H1 (cell line): Measurements from ENCODE around the gene OR8A1. TPM values are rescaled to one million over a fixed set of nuclear protein-coding genes. Genes with fewer than 3 reads are reported as not detected.

Experiments
- CTCF ChIA-PET: fragments of 300-600 bp; sonication (Branson Sonifier 250); formaldehyde crosslinking; loops from one replicate; lab custom pipeline; 2021; ENCODE audit not compliant: partially characterized antibody; lab: Charles Lee
- POLR2A ChIA-PET: fragments of 300-600 bp; sonication (Branson Sonifier 250); formaldehyde crosslinking; loops from one replicate; lab custom pipeline; 2021; ENCODE audit warnings: inconsistent platforms; ENCODE audit not compliant: partially characterized antibody; lab: Charles Lee
- DNase-seq, 2 experiments: peaks; one replicate each; pipeline versions ENCODE4 v3.0.0 to v3.0.0-alpha.2; 2010 to 2022; ENCODE audit warnings: low spot score in 2 of 2, low read depth in 1 of 2, mixed read lengths in 1 of 2
- FAIRE-seq: peaks from 2 replicates; lab custom pipeline; 2011; peaks lifted over from hg19 to GRCh38; lab: Jason Lieb, UNC
- H2AFZ ChIP-seq: 2 replicates; pipeline ENCODE4 v1.8.1; 2012; ENCODE audit warnings: low read length, inconsistent platforms
- H2AK5ac ChIP-seq: 2 replicates; pipeline ENCODE4 v1.6.1; 2013; ENCODE audit warnings: low read depth, low read length
- H2BK120ac ChIP-seq: replicated peaks from 2 replicates; pipeline ENCODE3; 2013; ENCODE audit warnings: low read depth, low read length, inconsistent platforms
- H2BK12ac ChIP-seq: 2 replicates; pipeline ENCODE4 v1.6.1; 2013; ENCODE audit warnings: low read depth, low read length
- H2BK15ac ChIP-seq: 2 replicates; pipeline ENCODE4 v1.6.1; 2013; ENCODE audit warnings: low read length
- H2BK20ac ChIP-seq: 2 replicates; pipeline ENCODE4 v1.6.1; 2013; ENCODE audit warnings: low read length
- H2BK5ac ChIP-seq: 2 replicates; pipeline ENCODE4 v1.6.1; 2013; ENCODE audit warnings: low read depth, low read length
- H3K14ac ChIP-seq: 2 replicates; pipeline ENCODE4 v1.6.1; 2013; ENCODE audit warnings: inconsistent platforms; ENCODE audit not compliant: insufficient read length
- H3K18ac ChIP-seq: 2 replicates; pipeline ENCODE4 v1.6.1; 2013; ENCODE audit warnings: low read length; ENCODE audit errors: extremely low read depth
- H3K23ac ChIP-seq: 2 replicates; pipeline ENCODE4 v1.6.1; 2013; ENCODE audit warnings: inconsistent platforms; ENCODE audit not compliant: insufficient read length
- H3K23me2 ChIP-seq: 2 replicates; pipeline ENCODE4 v1.6.1; 2013; ENCODE audit warnings: low read depth, low read length
- H3K27ac ChIP-seq: 2 replicates; pipeline ENCODE4 v1.6.1; 2011; ENCODE audit warnings: low read depth, low read length, inconsistent platforms
- H3K27me3 ChIP-seq, 4 experiments: replicated peaks in 1 of 4; 1 replicate in 1 of 4; 2 replicates in 3 of 4; pipeline versions ENCODE4 v1.6.1 to v1.8.1; 2011 to 2013; ENCODE audit warnings: low read length in 3 of 4, mild to moderate bottlenecking in 3 of 4, inconsistent platforms in 2 of 4, mixed read lengths in 2 of 4, moderate library complexity in 1 of 4; ENCODE audit not compliant: control insufficient read depth in 3 of 4, insufficient read depth in 3 of 4; ENCODE audit errors: extremely low read depth in 1 of 4
- H3K36me3 ChIP-seq, 4 experiments: 2 replicates each; pipeline versions ENCODE4 v1.6.1 to v1.8.1; 2011 to 2013; ENCODE audit warnings: mild to moderate bottlenecking in 4 of 4, low read length in 3 of 4, moderate library complexity in 2 of 4, control low read depth in 1 of 4, inconsistent platforms in 1 of 4; ENCODE audit not compliant: insufficient read depth in 4 of 4, control insufficient read depth in 2 of 4
- H3K4ac ChIP-seq: replicated peaks from 2 replicates; pipeline ENCODE3; 2013; ENCODE audit warnings: low read length, low read depth, mixed read lengths, inconsistent platforms; ENCODE audit not compliant: insufficient read length
- H3K4me1 ChIP-seq, 4 experiments: replicated peaks in 1 of 4; 1 replicate in 1 of 4; 2 replicates in 3 of 4; pipeline versions ENCODE4 v1.6.1 to v1.8.1; 2011 to 2013; ENCODE audit warnings: low read length in 3 of 4, inconsistent platforms in 2 of 4, mixed read lengths in 1 of 4; ENCODE audit not compliant: insufficient read depth in 4 of 4, control insufficient read depth in 3 of 4
- H3K4me2 ChIP-seq, 2 experiments: 2 replicates each; pipeline versions ENCODE4 v1.6.1 to v1.8.1; 2011 to 2013; ENCODE audit warnings: low read depth in 2 of 2, low read length in 2 of 2, control low read depth in 1 of 2, inconsistent platforms in 1 of 2, mild to moderate bottlenecking in 1 of 2; ENCODE audit not compliant: insufficient read depth in 1 of 2
- H3K4me3 ChIP-seq, 4 experiments: fragments of 200-600, 300-600 bp in 1 of 4; sonication (generic), shearing (Covaris generic), sonication (Bioruptor Twin) in 1 of 4; 2 replicates each; pipeline versions ENCODE4 v1.5.1 to v1.8.1; 2011 to 2016; ENCODE audit warnings: low read length in 4 of 4, low read depth in 3 of 4, control low read depth in 2 of 4, inconsistent platforms in 2 of 4, mild to moderate bottlenecking in 2 of 4, mixed read lengths in 1 of 4, moderate library complexity in 1 of 4; ENCODE audit not compliant: insufficient read depth in 2 of 4; ENCODE audit errors: extremely low read depth in 1 of 4
- H3K56ac ChIP-seq: replicated peaks from 2 replicates; pipeline ENCODE3; 2013; ENCODE audit warnings: low read depth, mild to moderate bottlenecking, mixed read lengths, low read length, inconsistent platforms; ENCODE audit not compliant: insufficient read length
- H3K79me1 ChIP-seq: 2 replicates; pipeline ENCODE4 v1.6.1; 2013; ENCODE audit warnings: low read depth, low read length, control low read depth
- H3K79me2 ChIP-seq, 2 experiments: 2 replicates each; pipeline versions ENCODE4 v1.6.1 to v1.8.1; 2012 to 2013; ENCODE audit warnings: low read length in 2 of 2, mild to moderate bottlenecking in 2 of 2, inconsistent platforms in 1 of 2; ENCODE audit not compliant: insufficient read depth in 2 of 2, control insufficient read depth in 1 of 2
- H3K9ac ChIP-seq, 4 experiments: replicated peaks in 1 of 4; 1 replicate in 1 of 4; 2 replicates in 3 of 4; pipeline versions ENCODE4 v1.6.1 to v1.8.1; 2011 to 2013; ENCODE audit warnings: low read depth in 3 of 4, low read length in 3 of 4, control low read depth in 2 of 4, mild to moderate bottlenecking in 2 of 4, moderate library complexity in 2 of 4, inconsistent platforms in 1 of 4; ENCODE audit errors: extremely low read depth in 1 of 4
- H3K9me3 ChIP-seq, 2 experiments: 2 replicates each; pipeline versions ENCODE4 v1.6.1 to v1.8.1; 2012 to 2013; ENCODE audit warnings: mild to moderate bottlenecking in 2 of 2, moderate library complexity in 2 of 2, control low read depth in 1 of 2, inconsistent platforms in 1 of 2, low read depth in 1 of 2, low read length in 1 of 2, mixed read lengths in 1 of 2; ENCODE audit not compliant: insufficient read depth in 2 of 2
- H4K20me1 ChIP-seq, 2 experiments: replicated peaks in 1 of 2; 2 replicates each; pipeline versions ENCODE3 to v1.8.1; 2011 to 2013; ENCODE audit warnings: inconsistent platforms in 2 of 2, low read length in 2 of 2, mild to moderate bottlenecking in 1 of 2; ENCODE audit not compliant: insufficient read depth in 2 of 2, control insufficient read depth in 1 of 2
- H4K5ac ChIP-seq: 2 replicates; pipeline ENCODE4 v1.6.1; 2013; ENCODE audit warnings: low read length, low read depth, mixed read lengths, inconsistent platforms; ENCODE audit not compliant: insufficient read length
- H4K8ac ChIP-seq: 2 replicates; pipeline ENCODE4 v1.8.0; 2013; ENCODE audit warnings: mild to moderate bottlenecking, moderate library complexity, low read length, inconsistent platforms; ENCODE audit not compliant: insufficient read depth; ENCODE audit errors: extremely low read depth
- H4K91ac ChIP-seq: replicated peaks from 2 replicates; pipeline ENCODE3; 2013; ENCODE audit warnings: low read length, mixed read lengths, inconsistent platforms; ENCODE audit not compliant: insufficient read length
- CEBPB ChIP-seq: IDR thresholded peaks from 2 replicates; pipeline ENCODE4 v1.6.1; 2012; ENCODE audit warnings: low read depth, low read length
- KDM1A ChIP-seq: fragments of 200-600, 300-600 bp; sonication (generic); IDR thresholded peaks from 2 replicates; pipeline ENCODE4 v1.7.1; 2016; ENCODE audit warnings: mild to moderate bottlenecking, low read length, borderline replicate concordance
- TBP ChIP-seq: IDR thresholded peaks from 2 replicates; pipeline ENCODE4 v1.6.1; 2011; ENCODE audit warnings: low read depth, low read length, improper control_type of control experiment
- ZNF274 ChIP-seq: IDR thresholded peaks from 2 replicates; pipeline ENCODE4 v1.7.0; 2012; ENCODE audit warnings: low read length, borderline replicate concordance; ENCODE audit errors: extremely low read depth
- WGBS, 2 experiments: shearing (Covaris generic) in 1 of 2; methylation state at CpG; one replicate each; pipeline versions ENCODE4 v1.1.6 to v1.1.7; 2013 to 2015; ENCODE audit warnings: low lambda C conversion rate in 2 of 2, mixed read lengths in 2 of 2, inconsistent platforms in 1 of 2, low coverage in 1 of 2, missing lambda C conversion rate in 1 of 2; ENCODE audit not compliant: insufficient replicate concordance in 2 of 2, insufficient coverage in 1 of 2, insufficient read length in 1 of 2; ENCODE audit errors: extremely low coverage in 1 of 2, missing lambda C conversion rate in 1 of 2; 5-methylcytosine and 5-hydroxymethylcytosine counted together
- polyA plus RNA-seq, 7 experiments: library from polyadenylated mRNA; depleted of rRNA in 3 of 7; stranded (reverse) in 5 of 7; unstranded in 2 of 7; fragments of >200 nt in 5 of 7; fragments of 200-250 nt in 2 of 7; gene quantifications; 1 replicate in 5 of 7; 2 replicates in 1 of 7; 4 replicates in 1 of 7; pipeline versions ENCODE4 v1.2.1 to v1.2.3, GENCODE V29; 2011 to 2013; ENCODE audit warnings: missing spikeins in 2 of 7, mixed read lengths in 2 of 7
- total RNA-seq: library from RNA; stranded (reverse); fragmentation: NEBNext Ultra II Directional; extraction: Animal tissue kit (Norgen Biotek cat#: 25700); gene quantifications from 2 replicates; pipeline ENCODE4 v1.2.1, GENCODE V29; 2021

Gene OR8A1
- total and polyA plus RNA-seq, 2 of the 8 experiments (the other 6 are each of a cell fraction or from before 2014, with no cell fraction given): not detected

DNA sequence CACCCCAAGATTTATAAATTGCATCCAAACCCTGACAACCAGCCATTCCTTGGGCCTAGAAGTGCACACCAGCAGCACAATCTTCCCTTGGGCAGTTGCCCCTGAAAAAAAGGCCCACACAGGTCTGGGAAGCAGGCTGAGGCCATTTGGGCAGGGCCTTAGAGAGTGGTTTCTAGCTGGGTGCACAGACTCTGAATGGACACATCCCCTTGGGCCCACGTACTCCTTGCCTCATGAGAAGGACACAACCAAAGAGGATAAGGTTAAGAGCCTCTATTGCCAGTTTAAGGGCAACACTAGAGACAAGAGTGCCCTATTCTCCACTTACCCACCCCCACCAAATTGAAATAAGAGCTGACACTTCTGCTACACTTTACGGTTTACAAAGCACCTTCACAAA, 40.5 kb downstream of the OR8A1 start:
- H3K4ac ChIP-seq: no peak overlapping the region
- H3K4me3 ChIP-seq: no peak overlapping the region
- no peaks in the 10 kb centered on the region for H3K23me2 ChIP-seq
- H3K9me3 ChIP-seq: no peaks in the 10 kb centered on the region
- POLR2A ChIA-PET: no interaction called here
- WGBS, 2 experiments: 90% methylated on average over 2 of the region's 2 CpGs; no CpG with 5 or more reads in 1 of the 2 experiments
- CTCF ChIA-PET: interaction anchor here (1.1 to 1.4 kb wide), 2 partner anchors 10 to 34 kb away, joined by 4 to 6 read pairs; no protein-coding TSS in a partner anchor
- no peak overlapping the region for H4K5ac ChIP-seq
- no peak overlapping the region for H3K18ac ChIP-seq
- no peaks in the 10 kb centered on the region for H3K36me3 ChIP-seq
- no peak for TF ChIP-seq CEBPB
- no peak for TF ChIP-seq TBP
- no peak for TF ChIP-seq ZNF274
- TF ChIP-seq KDM1A: no peak
- FAIRE-seq: no peak
- no peak overlapping the region for H2BK120ac ChIP-seq
- H3K4me2 ChIP-seq: no peak overlapping the region
- H3K79me1 ChIP-seq: no peaks in the 10 kb centered on the region
- H2BK5ac ChIP-seq: no peak overlapping the region
- H2BK20ac ChIP-seq: no peak overlapping the region
- no peak overlapping the region for H3K27ac ChIP-seq
- no peak overlapping the region for H3K9ac ChIP-seq
- no peak overlapping the region for H4K8ac ChIP-seq
- no peak overlapping the region for H3K56ac ChIP-seq
- no peaks in the 10 kb centered on the region for H3K27me3 ChIP-seq
- no peak overlapping the region for H2BK15ac ChIP-seq
- no peaks in the 10 kb centered on the region for H3K79me2 ChIP-seq
- H4K91ac ChIP-seq: no peak overlapping the region
- H3K4me1 ChIP-seq: no peaks in the 10 kb centered on the region
- H2BK12ac ChIP-seq: no peak overlapping the region
- H3K14ac ChIP-seq: no peak overlapping the region
- no peak overlapping the region for H2AK5ac ChIP-seq
- no peak overlapping the region for H3K23ac ChIP-seq
- no peak overlapping the region; the same call in 1 of the 2 replicates for H2AFZ ChIP-seq
- no peak for DNase-seq
- no peaks in the 10 kb centered on the region for H4K20me1 ChIP-seq
